ENCODE results near the gene CD177.
A peak's percentile ranks its signal among the peaks of the same experiment; 100 is the strongest.
"Not testable (repeated sequence)": the region's sequence is repeated elsewhere in the genome, so short reads cannot be mapped to it uniquely, and the experiment has no call there.

The CD177 gene

DNA sequence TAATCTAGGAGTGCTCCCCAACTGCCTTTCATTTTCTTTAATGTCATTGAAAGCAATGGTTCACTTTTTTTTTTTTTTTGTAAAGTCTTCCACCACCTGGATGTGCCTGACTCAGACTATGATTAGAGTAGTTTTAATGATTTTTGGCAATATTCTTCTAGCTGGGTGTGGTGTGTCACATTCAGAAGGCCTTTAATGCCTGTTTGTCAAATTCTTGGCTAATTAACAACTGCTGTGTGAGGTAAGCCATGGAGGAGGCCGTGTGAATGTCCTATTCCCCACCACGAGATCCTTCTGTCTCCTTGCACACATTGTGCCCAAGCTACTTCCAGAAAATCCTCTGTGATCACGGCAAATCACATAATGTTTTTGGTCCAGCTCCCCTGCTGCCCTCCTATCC, 30.3 kb downstream of the CD177 start:
- DNase-seq: not testable (repeated sequence)

DNA sequence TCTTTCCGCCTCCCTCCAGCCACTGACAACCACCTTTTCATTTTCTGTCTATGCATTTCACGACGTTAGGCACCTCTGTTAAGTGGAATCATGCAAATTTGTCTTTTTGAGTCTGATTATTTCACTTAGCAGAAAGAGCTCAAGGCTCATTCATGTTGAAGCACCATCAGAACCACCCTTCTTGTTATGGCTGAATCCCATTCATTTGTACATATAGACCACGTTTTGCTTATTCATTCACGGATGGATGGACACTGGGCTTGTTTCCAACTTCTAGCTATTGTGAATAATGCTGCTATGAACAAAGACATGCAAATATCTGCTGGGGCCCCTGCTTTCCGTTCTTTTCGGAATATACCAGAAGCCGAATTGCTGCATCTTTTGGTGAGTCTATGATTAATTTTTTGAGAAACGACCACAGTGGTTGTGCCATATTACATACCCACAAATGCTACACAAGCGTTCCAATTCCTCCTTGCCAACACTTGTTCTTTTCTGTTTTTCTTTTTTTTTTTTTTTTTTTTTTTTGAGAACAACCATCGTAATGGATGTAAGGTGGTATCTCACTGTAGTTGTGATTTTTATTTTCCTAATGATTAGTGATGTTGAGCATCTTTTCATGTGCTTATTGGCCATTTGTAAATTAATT, 37.5 kb downstream of the CD177 start:
- peak; percentile 92 for DNase-seq

DNA sequence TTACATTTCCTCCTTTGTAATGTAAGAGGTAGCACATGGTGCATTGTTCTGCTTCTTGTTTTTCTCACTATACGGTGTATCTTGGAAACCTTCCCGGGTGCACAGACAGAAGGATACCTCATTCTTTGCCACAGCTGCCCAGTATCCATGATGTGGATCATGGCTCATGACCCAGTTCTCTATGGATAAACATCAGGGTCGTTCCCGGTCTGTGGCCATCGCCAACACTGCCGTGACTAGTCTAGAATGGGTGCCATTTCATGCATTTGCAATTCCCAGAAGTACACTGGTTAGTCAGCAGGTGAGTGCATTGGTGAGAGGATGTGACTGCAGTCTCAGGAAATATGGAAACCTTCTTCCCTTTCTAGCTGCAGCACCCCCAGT, 38.1 kb downstream of the CD177 start:
- DNase-seq: not testable (repeated sequence)

DNA sequence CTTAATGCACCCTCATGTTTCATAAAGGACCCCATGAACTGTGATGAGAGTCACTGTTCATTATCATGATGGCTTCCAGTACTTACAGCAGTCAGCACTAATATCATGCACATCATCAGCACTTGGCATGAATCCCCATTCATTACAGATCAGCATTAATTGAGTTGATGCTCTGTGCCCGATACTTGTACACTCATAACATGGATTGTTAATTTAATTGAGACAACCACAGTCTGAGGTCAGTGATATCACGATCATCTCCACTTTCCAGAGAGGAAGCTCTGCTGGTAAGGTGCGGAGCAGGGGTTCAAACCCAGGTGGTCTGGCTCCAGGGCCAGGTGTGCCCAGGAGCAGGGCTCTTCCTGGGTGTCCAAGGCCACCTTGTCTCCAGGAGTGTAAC, 40.0 kb downstream of the CD177 start:
- not testable (repeated sequence) for DNase-seq

DNA sequence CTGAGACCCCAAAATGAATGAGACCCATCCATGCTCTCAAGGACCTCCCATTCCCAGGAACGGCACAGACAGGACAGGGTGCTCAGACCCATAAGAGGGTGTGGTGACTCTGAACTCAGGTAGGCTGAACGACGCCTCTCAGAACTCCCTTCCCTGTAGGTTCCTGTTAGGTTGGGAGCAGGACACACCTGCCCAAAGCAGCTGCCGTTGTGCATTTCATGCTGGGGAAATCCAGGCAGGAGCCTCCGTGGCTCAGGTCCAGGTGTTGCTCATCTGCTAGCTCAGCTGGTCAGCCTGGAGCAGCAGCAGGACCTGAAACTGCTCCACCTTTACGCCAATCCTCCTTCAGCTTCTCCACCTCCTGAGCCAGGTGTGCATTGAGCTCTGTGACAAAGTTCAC, 42.1 kb downstream of the CD177 start:
- no peak for DNase-seq

DNA sequence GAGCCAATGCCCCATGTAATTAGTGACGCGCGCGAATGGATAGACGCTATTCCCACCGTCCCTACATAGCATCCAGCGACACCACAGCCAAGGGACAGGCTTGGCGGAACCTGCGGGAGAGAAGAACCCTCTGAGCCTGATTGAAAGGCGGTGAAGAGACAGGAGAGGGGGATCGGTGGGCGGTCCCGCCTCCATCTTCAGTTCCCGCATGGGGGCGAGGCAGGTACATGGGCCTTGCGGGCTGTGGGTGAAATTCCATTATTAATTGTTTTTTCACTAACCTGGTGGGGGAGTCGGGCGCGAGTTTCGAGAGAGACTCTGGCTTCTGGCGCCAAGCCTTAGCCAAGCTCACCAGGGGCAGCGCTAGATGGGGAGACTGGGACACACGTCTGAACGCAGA, 52.8 kb downstream of the CD177 start:
- no peak for DNase-seq

DNA sequence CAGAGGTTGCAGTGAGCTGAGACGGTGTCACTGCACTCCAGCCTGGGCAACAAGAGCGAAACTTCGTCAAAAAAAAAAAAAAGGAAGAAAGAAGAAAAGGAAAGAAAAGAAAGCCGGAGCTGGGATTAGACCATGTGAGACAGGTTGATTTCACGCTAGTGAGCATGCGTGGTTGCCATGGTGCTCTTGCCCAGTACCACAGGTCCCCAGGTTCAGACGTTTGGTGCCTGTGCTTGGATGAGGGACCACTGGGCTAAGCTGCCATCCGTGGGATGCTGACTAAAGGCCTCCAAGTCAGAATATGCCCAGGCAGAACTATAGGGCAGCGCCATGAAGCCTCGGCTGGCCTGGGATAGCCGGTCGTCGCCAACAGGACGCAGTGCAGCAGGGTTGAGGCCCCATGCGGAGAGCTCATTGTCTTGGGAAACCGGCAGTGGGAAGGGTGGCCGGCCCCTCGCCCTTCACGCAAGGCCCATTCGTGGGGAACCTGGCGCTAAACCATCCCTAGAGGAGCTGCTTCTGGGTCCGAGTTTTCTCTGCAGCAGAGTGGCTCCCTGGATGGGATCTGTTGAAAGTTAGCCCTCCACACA, 54.0 kb downstream of the CD177 start:
- no peak for DNase-seq

DNA sequence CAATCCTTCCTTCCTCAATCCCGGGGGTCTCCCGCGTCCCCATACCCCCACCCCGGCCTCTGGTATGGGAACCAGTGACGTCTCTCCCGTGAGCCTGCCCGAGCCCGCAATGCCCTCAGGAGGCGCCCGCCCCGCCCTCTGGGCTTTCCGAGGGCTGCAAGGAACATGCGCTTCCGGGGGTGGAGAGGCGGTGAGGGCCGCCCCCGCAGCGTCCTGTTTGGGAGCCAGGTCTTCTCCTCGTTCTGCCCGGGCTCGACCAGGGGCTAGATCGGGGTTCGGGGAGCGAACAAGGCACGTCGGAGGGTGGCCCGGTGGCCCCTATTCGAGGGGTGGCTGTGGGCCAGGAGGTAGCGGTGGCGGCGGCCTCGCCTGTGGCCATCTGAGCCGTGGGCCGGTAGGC, 54.6 kb downstream of the CD177 start:
- no peak for DNase-seq

DNA sequence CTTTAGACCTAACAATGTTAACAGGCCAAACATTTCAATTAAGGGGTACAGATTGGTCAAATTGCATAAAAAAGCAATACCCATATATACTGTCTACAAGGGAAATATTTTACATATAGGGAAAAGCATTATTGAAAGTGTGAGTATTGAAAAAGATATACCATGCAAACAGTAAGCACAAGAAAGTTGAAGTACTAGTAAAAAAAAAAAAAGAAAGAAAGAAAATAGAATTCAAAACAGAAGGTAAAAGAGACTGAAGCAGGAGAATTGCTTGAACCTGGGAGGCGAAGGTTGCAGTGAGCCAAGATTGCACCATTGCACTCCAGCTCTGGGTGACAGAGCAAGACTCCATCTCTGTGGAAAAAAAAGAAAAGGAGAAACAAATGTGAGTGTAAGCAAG, 55.9 kb downstream of the CD177 start:
- no peak for DNase-seq

DNA sequence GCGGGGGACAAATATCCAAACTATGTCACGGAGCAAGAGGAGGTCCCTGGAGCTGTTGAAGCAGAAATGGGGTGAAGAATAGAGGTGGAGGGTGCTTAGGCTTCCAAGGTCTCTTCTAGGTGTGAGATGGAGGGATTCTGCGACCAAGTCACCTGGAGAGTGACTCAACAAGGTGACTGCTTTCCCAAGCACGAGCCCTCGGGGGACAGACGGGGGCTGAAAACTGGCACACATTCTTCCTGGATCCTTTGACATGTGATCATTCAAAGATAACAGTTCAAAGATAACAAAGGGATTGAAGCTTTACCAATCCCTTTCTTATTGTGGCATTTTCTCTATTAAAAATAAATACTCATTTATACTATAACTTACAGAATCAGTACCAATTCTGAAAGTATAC, 59.0 kb downstream of the CD177 start:
- no peak for DNase-seq

Measured in NCI-H1048 (cell line).